Progenitor cell of endocrine pancreas (in vitro differentiated cells): ENCODE results near the gene PKMYT1. TPM values are rescaled to one million over a fixed set of nuclear protein-coding genes. Genes with fewer than 3 reads are reported as not detected.
"Not testable (repeated sequence)": the region's sequence is repeated elsewhere in the genome, so short reads cannot be mapped to it uniquely, and the experiment has no call there.

Experiments
- DNase-seq: peaks from one replicate; pipeline ENCODE4 v3.0.0; 2021; ENCODE audit warnings: low spot score; ENCODE audit not compliant: unreplicated experiment
- H3K27ac Mint-ChIP-seq: 2 replicates; pipeline ENCODE4 v1.8.0; 2021; ENCODE audit warnings: mild to moderate bottlenecking, moderate library complexity, mixed read lengths
- H3K27me3 Mint-ChIP-seq: 2 replicates; pipeline ENCODE4 v1.8.0; 2021; ENCODE audit warnings: mixed read lengths
- H3K36me3 Mint-ChIP-seq: 2 replicates; pipeline ENCODE4 v1.8.0; 2022; ENCODE audit warnings: mixed read lengths; ENCODE audit not compliant: insufficient read depth
- H3K4me1 Mint-ChIP-seq: 2 replicates; pipeline ENCODE4 v1.8.0; 2021; ENCODE audit warnings: low read depth, mixed read lengths
- H3K4me3 Mint-ChIP-seq: 2 replicates; pipeline ENCODE4 v1.8.0; 2021; ENCODE audit warnings: low read depth, mild to moderate bottlenecking, moderate library complexity, mixed read lengths
- H3K9me3 Mint-ChIP-seq: 2 replicates; pipeline ENCODE4 v1.8.0; 2021; ENCODE audit warnings: low read depth, mixed read lengths
- CTCF ChIP-seq: fragments of 200-600 bp; sonication (generic); IDR thresholded peaks from one replicate; pipeline ENCODE4 v1.5.0; 2021; ENCODE audit warnings: antibody characterized with exemption, mild to moderate bottlenecking; ENCODE audit not compliant: unreplicated experiment
- total RNA-seq: library from RNA; stranded (reverse); gene quantifications from 2 replicates; pipeline ENCODE4 v1.2.1, GENCODE V29; 2021

Gene PKMYT1
- total RNA-seq, 1 donor from 2014 or later = 36.5 TPM

GRCh38 chr16:2928796-2929195, 51.5 kb downstream of the PKMYT1 start:
- Mint-ChIP-seq H3K9me3 (no peaks in the 10 kb centered on the region), H3K27ac (peak overlapping the region; percentile 74), H3K4me1 (peaks cover 24% of the 10 kb centered on the region), H3K4me3 (no peak overlapping the region), H3K36me3 (no peaks in the 10 kb centered on the region), H3K27me3 (peaks cover 3% of the 10 kb centered on the region)
- no peak for TF ChIP-seq CTCF
- DNase-seq = no peak

GRCh38 chr16:2928151-2928550, 52.1 kb downstream of the PKMYT1 start:
- DNase-seq, H3K36me3 Mint-ChIP-seq, H3K9me3 Mint-ChIP-seq, H3K27me3 Mint-ChIP-seq, H3K4me3 Mint-ChIP-seq: not testable (repeated sequence)
- Mint-ChIP-seq H3K4me1 (peaks cover 24% of the 10 kb centered on the region), H3K27ac (peak overlapping the region; percentile 74)

DNA sequence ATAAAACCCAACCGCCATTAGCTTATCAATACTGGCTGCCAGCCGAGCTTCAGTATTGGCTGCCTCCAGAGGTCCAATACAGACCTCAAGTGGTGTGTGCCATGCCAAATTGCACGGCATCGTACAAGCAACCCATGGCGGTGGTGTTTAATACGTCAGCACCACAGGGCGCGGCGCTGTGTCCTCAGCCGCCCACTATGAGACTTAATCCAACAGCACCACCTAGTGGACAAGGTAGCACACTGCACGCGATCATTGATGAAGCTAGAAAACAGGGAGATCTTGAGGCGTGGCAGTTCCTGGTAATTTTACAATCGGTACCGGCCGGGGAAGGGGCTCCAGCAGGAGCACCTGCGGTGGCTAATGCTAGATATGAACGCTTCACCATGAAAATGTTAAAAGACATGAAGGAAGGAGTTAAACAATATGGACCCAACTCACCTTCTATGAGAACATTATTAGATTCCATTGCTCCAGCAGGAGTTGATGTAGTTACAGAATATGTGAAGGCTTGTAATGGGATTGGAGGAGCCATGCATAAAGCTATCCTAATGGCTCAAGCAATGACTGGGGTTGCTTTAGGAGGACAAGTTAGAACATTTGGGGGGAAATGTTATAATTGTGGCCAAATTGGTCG, 53.1 kb downstream of the PKMYT1 start:
- H3K9me3 Mint-ChIP-seq = no peaks in the 10 kb centered on the region
- H3K36me3 Mint-ChIP-seq = peaks cover 4% of the 10 kb centered on the region
- no peak overlapping the region for H3K4me3 Mint-ChIP-seq
- H3K27me3 Mint-ChIP-seq = peaks cover 3% of the 10 kb centered on the region
- peak; percentile 94 for TF ChIP-seq CTCF
- peaks cover 24% of the 10 kb centered on the region for H3K4me1 Mint-ChIP-seq
- peak; percentile 66 for DNase-seq
- H3K27ac Mint-ChIP-seq = peak overlapping the region; percentile 85

DNA sequence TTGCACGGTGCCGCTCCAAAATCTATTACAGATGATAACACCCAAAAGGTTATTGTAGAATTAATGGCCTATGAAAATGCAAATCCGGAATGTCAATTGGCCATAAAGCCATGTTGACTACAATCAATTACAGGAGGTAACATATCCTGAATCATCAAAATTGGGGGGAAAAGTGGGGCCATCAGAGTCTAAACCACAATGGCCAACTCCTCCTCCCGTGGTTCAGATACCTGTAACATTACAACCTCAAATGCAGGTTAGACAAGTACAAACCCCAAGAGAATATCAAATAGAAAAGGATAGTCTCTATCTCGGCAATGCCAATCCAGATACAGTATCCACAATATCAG, 53.6 kb downstream of the PKMYT1 start:
- Mint-ChIP-seq H3K36me3 (peaks cover 4% of the 10 kb centered on the region), H3K4me3 (no peak overlapping the region), H3K9me3 (no peaks in the 10 kb centered on the region), H3K4me1 (peaks cover 24% of the 10 kb centered on the region), H3K27ac (no peak overlapping the region), H3K27me3 (peaks cover 3% of the 10 kb centered on the region)
- no peak for TF ChIP-seq CTCF
- no peak for DNase-seq

DNA sequence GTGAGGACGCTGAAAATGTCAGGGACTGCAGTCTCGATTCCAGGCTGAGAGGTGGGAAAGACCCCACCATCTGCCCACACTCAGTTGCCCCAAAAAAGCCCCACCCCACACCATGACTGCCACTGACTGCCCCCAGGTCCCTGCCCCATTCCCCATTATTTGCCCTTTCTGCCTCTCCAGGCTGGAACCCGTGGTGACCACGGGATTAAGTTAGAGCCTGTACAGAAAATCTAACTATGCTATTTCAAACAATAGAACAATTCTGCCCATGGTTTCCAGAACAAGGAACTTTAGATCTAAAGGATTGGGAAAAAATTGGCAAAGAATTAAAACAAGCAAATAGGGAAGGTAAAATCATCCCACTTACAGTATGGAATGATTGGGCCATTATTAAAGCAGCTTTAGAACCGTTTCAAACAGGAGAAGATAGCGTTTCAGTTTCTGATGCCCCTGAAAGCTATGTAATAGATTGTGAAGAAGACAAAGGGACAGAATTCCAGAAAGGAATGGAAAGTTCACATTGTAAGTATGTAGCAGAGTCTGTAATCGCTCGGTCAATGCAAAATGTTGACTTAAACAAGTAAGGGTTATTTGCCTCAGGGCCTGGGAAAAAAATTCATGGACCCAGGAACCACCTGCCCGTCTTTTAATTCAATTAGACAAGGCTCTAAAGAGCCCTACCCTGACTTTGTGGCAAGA, 54.1 kb downstream of the PKMYT1 start:
- H3K4me1 Mint-ChIP-seq = peaks cover 24% of the 10 kb centered on the region
- no peak overlapping the region for H3K27ac Mint-ChIP-seq
- TF ChIP-seq CTCF = no peak
- no peak for DNase-seq
- H3K27me3 Mint-ChIP-seq = peaks cover 3% of the 10 kb centered on the region
- H3K9me3 Mint-ChIP-seq = no peaks in the 10 kb centered on the region
- H3K4me3 Mint-ChIP-seq = no peak overlapping the region
- H3K36me3 Mint-ChIP-seq = peaks cover 4% of the 10 kb centered on the region
